NCI-H2196 (cell line): ENCODE results near the gene ZNF860.

ENCODE experiments used
- DNase-seq: peaks from one replicate; lab custom pipeline; 2025; ENCODE audit not compliant: unreplicated experiment; lab: John Stamatoyannopoulos, UW

The ZNF860 gene

GRCh38 chr3:31981206-31982181 is at the start of gene ZNF860, which contains the start of gene OSBPL10:
ZNF860 (plus strand) TSS chr3:31981750; CDS start chr3:31989080, 7,330 bp downstream.
OSBPL10 (minus strand) TSS chr3:31981262; CDS start chr3:31981179, 83 bp downstream.
- peak; percentile 28 for DNase-seq

GRCh38 chr3:31932990-31933389 is 48.6 kb upstream of the ZNF860 start:
- DNase-seq: no peak

DNA sequence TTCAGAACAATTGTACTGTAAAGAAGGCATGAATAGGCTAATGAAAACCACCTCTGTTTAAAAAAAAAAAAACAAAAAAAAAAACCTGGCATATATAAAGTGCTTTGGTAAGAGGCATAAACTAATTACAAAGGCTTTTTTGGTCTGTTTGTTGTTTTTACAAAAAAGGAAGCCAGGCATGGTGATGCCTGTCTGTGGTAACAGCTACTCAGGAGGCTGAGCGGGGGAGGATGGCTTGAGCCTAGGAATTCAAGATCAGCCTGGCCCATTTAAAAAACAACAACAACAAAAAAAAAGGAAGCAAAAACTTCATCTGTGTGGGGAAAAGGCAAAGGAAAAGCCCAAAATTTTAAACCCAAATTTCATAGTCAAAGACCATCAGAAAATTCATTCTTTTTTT is 47.5 kb upstream of the ZNF860 start:
- no peak for DNase-seq

GRCh38 chr3:31934866-31935265 is 46.7 kb upstream of the ZNF860 start:
- DNase-seq: no peak

GRCh38 chr3:31936420-31937060 is 45.0 kb upstream of the ZNF860 start:
- no peak for DNase-seq

- no peak for DNase-seq
Measured at GRCh38 chr3:31937225-31937624, 44.3 kb upstream of the ZNF860 start.

DNA sequence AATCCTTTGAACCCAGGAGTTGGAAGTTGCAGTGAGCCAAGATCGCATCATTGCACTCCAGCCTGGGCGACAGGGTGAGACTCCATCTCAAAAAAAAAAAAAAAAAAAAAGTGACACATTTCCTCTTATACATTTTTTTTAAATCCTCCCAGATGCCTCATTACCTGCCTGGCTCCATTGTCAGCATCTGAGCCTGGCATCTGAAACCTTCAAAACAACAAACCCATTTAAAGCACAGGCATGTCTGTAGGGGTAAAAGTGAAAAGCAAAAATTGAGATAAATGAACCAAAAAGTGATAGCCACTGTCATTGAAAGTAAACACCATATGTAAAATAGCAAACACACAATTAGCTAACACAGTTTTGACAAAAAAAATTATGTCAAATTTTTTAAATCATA is 39.1 kb upstream of the ZNF860 start:
- DNase-seq: no peak

GRCh38 chr3:31943041-31943440 is 38.5 kb upstream of the ZNF860 start:
- no peak for DNase-seq

GRCh38 chr3:31945738-31946052 is 35.9 kb upstream of the ZNF860 start:
- no peak for DNase-seq

DNA sequence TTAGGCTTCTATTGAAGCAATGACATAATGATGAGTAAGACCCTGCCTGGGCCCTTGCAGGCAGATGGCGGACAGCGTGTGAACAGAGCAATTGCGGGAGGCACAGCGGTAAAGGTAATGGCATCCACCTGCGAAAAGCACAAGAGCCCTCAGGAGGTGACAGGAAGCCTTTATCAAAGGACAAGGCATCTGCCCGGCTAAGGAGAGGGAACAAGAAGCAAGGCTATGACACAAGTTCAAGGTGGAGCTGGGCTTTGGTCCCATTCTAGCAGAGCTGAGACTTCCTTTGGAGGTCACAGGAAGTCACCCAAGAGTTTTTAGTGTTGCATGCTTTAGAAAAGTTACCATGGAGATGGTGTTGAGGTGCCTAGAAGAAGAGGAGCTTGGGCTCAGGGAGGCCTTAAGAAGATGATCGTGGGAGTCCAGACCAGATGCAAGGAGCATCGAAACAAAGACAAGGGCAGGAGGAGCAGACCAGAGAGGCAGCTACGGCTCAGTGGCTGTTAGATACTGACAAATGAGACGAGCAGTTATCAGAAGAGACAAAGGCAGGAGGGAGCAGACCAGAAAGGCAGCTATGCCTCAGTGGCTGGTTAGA is 35.0 kb upstream of the ZNF860 start:
- no peak for DNase-seq

GRCh38 chr3:31947162-31947561 is 34.4 kb upstream of the ZNF860 start:
- DNase-seq: no peak

DNA sequence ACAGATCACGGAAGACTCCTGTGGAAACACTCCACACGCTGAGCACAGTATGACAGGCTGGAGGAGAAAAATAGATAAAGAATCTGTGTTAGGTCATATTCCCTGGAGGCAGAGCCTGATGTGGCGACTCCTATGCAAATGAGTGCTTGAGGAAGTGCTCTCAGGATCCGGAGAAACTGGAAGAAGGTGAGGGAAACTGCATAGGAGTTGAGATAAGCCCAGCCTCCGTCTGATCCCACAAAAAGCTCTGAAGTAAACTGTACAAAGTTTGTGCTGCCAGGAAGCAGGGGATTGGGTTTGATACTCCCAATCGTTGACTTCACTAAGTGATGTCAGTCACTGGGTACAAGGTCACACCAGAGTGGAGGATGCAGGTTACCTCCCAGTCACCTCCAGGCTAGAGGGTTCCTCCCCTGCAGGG is 33.9 kb upstream of the ZNF860 start:
- no peak for DNase-seq

DNA sequence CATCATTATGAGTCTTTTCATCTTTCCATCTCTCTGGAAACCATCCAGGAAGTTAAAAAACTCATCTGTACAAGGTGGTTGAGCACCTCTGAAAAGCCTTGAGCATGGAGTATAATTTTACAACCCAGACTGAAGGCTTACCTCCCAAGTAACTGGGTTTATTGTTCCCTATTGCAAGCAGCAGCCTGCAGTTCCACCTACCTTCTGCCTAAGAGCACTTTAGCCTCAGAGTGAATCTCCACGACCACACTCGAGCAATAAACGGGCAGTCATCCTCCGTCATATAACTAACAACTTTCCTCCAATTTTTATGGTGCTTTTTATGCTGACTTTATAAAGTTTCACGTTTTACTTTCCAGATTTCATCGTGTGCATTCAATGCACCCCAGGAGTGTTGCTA is 33.3 kb upstream of the ZNF860 start:
- no peak for DNase-seq

GRCh38 chr3:31952205-31952604 is 29.3 kb upstream of the ZNF860 start:
- DNase-seq: no peak

DNA sequence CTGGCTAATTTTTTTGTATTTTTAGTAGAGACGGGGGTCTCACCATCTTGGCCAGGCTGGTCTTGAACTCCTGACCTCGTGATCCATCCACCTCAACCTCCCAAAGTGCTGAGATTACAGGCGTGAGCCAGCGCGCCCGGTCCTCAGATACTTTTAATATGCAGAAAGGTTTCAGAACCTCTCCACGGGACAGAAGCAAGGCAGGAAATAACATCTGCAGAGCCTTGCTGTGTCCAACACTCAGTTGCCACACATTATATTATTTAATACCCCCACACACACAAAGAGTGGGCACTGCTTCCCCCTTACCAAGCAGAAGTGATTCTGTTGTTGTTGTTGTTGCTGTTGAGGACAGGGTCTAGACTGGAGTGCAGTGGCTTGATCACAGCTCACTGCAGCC is 28.5 kb upstream of the ZNF860 start:
- DNase-seq: no peak

GRCh38 chr3:31953636-31954035 is 27.9 kb upstream of the ZNF860 start:
- no peak for DNase-seq

GRCh38 chr3:31955581-31955980 is 26.0 kb upstream of the ZNF860 start:
- DNase-seq: no peak

GRCh38 chr3:31957106-31957505 is 24.4 kb upstream of the ZNF860 start:
- DNase-seq: no peak

DNA sequence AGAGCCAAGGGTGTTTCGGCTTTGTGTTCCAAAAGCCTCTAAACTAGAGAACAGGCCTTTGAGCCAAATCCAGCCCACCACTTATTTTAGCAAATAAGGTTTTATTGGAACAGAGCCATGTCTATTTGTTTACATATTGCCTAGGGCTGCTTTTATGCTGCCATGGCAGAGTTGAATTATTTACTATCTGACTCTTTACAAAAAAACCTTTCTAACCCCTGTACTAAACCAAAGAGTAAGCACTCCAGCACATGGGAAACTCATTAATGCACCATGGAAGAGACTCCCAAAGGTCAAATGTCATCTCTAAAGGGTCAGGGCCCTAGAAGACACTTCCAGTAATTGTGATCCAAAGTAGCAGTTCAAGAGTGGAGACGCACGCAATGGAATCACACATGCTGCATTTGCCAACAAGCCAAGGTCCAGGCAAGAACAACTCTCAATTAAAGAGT is 22.8 kb upstream of the ZNF860 start:
- DNase-seq: peak; percentile 66

- no peak for DNase-seq
Measured at GRCh38 chr3:31959251-31959650, 22.3 kb upstream of the ZNF860 start.

GRCh38 chr3:31959951-31960792 is 21.4 kb upstream of the ZNF860 start:
- DNase-seq: no peak
